MM.1S (cell line): ENCODE data around the gene GSTM2.

ENCODE experiments used
- DNase-seq: peaks from one replicate; pipeline ENCODE4 v3.0.0-alpha.2; 2015
- H2AFZ ChIP-seq: fragments of 300-600 bp; sonication (generic); 2 replicates; pipeline ENCODE4 v1.6.0; 2016; ENCODE audit warnings: antibody characterized with exemption, low read length
- H3F3A ChIP-seq: fragments of 300-600 bp; sonication (generic); 2 replicates; pipeline ENCODE4 v1.6.1; 2016; ENCODE audit warnings: mild to moderate bottlenecking, antibody characterized with exemption, low read length, moderate library complexity, mixed read lengths; ENCODE audit not compliant: insufficient read depth
- H3K27ac ChIP-seq: fragments of 300-600 bp; sonication (generic); 2 replicates; pipeline ENCODE4 v1.5.1; 2016; ENCODE audit warnings: mild to moderate bottlenecking, low read length
- H3K27me3 ChIP-seq: fragments of 300-600 bp; sonication (generic); replicated peaks from 2 replicates; pipeline ENCODE4 v1.6.0; 2016; ENCODE audit warnings: low read length; ENCODE audit not compliant: insufficient read depth
- H3K36me3 ChIP-seq: fragments of 300-600 bp; sonication (generic); replicated peaks from 2 replicates; pipeline ENCODE4 v1.6.1; 2016; ENCODE audit warnings: mild to moderate bottlenecking, low read length, mixed read lengths; ENCODE audit not compliant: insufficient read depth
- H3K4me1 ChIP-seq: fragments of 300-600 bp; sonication (generic); 2 replicates; pipeline ENCODE4 v1.6.1; 2016; ENCODE audit warnings: low read length, mixed read lengths
- H3K4me2 ChIP-seq: fragments of 300-600 bp; sonication (generic); 2 replicates; pipeline ENCODE4 v1.6.0; 2016; ENCODE audit warnings: low read depth, low read length
- H3K4me3 ChIP-seq: fragments of 300-600 bp; sonication (generic); 2 replicates; pipeline ENCODE4 v1.5.1; 2016; ENCODE audit warnings: low read length, mixed read lengths
- H3K79me2 ChIP-seq: fragments of 300-600 bp; sonication (generic); 2 replicates; pipeline ENCODE4 v1.6.1; 2016; ENCODE audit warnings: mixed run types, low read length, mixed read lengths
- H3K9ac ChIP-seq: fragments of 300-600 bp; sonication (generic); 2 replicates; pipeline ENCODE4 v1.6.1; 2016; ENCODE audit warnings: low read length, mixed read lengths
- H3K9me2 ChIP-seq: fragments of 300-600 bp; sonication (generic); replicated peaks from 2 replicates; pipeline ENCODE4 v1.6.1; 2016; ENCODE audit warnings: mild to moderate bottlenecking, low read length, mixed read lengths; ENCODE audit not compliant: insufficient read depth
- H3K9me3 ChIP-seq: fragments of 300-600 bp; sonication (generic); replicated peaks from 2 replicates; pipeline ENCODE4 v1.6.1; 2016; ENCODE audit warnings: mild to moderate bottlenecking, low read length, mixed read lengths; ENCODE audit not compliant: insufficient read depth
- H4K20me1 ChIP-seq: fragments of 300-600 bp; sonication (generic); 2 replicates; pipeline ENCODE4 v1.6.1; 2016; ENCODE audit warnings: mild to moderate bottlenecking, low read length, moderate library complexity, mixed read lengths; ENCODE audit not compliant: insufficient read depth
- CTCF ChIP-seq: fragments of 300-600 bp; sonication (generic); IDR thresholded peaks from 2 replicates; pipeline ENCODE4 v1.5.1; 2016; ENCODE audit warnings: antibody characterized with exemption, low read length, mixed read lengths
- EZH2 ChIP-seq: fragments of 300-600 bp; sonication (generic); optimal IDR thresholded peaks from 2 replicates; pipeline ENCODE3; 2017; ENCODE audit warnings: low read depth, mild to moderate bottlenecking, antibody characterized with exemption, low read length, mixed read lengths
- EZH2phosphoT487 ChIP-seq: fragments of 300-600 bp; sonication (generic); IDR thresholded peaks from 2 replicates; pipeline ENCODE4 v1.6.1; 2018; ENCODE audit warnings: antibody characterized with exemption, low read length

GSTM2 gene

GRCh38 chr1:109640285-109640865 lies 27.5 kb upstream of the GSTM2 start:
- Histone ChIP-seq H3K9me2 (no peaks in the 10 kb centered on the region), H3K27me3 (no peaks in the 10 kb centered on the region), H3K27ac (no peak overlapping the region), H3K9ac (no peak overlapping the region), H3K4me1 (peaks cover 13% of the 10 kb centered on the region), H4K20me1 (no peaks in the 10 kb centered on the region), H3K36me3 (no peaks in the 10 kb centered on the region), H3K79me2 (no peaks in the 10 kb centered on the region), H3K4me2 (no peak overlapping the region), H3K9me3 (no peaks in the 10 kb centered on the region), H3F3A (no peaks in the 10 kb centered on the region), H3K4me3 (no peak overlapping the region), H2AFZ (0 out of 2 replicates have a peak overlapping the region, but pooled peaks have one; percentile 27)
- TF ChIP-seq CTCF (peak; percentile 74), EZH2phosphoT487 (no peak)
- peak; percentile 60 for DNase-seq

GRCh38 chr1:109641078-109641740 lies 26.6 kb upstream of the GSTM2 start:
- Histone ChIP-seq H2AFZ (no peak overlapping the region), H3K27ac (no peak overlapping the region)
- no peak for DNase-seq

GRCh38 chr1:109641861-109642260 lies 26.0 kb upstream of the GSTM2 start:
- Histone ChIP-seq H3K9me3 (no peaks in the 10 kb centered on the region), H3K4me3 (no peak overlapping the region), H3K9me2 (no peaks in the 10 kb centered on the region), H2AFZ (no peak overlapping the region), H3K36me3 (no peaks in the 10 kb centered on the region), H3K27ac (no peak overlapping the region), H3K79me2 (no peaks in the 10 kb centered on the region), H4K20me1 (no peaks in the 10 kb centered on the region), H3K9ac (no peak overlapping the region), H3K4me2 (no peak overlapping the region), H3K4me1 (0 out of 2 replicates have a peak, but pooled peaks cover 3% of the 10 kb centered on the region), H3K27me3 (no peaks in the 10 kb centered on the region), H3F3A (no peaks in the 10 kb centered on the region)
- no peak for DNase-seq
- TF ChIP-seq EZH2 (no peak), EZH2phosphoT487 (no peak), CTCF (no peak)

More at GRCh38 chr1:109641078-109641740, 26.6 kb upstream of the GSTM2 start:
- no peak overlapping the region for H3K4me2 ChIP-seq
- TF ChIP-seq CTCF (no peak), EZH2phosphoT487 (no peak), EZH2 (no peak)
- H4K20me1 ChIP-seq, result no peaks in the 10 kb centered on the region
- no peaks in the 10 kb centered on the region for H3K9me2 ChIP-seq
- H3K9ac ChIP-seq, result no peak overlapping the region
- no peaks in the 10 kb centered on the region for H3F3A ChIP-seq
- H3K4me3 ChIP-seq, result no peak overlapping the region
- H3K9me3 ChIP-seq, result no peaks in the 10 kb centered on the region
- no peaks in the 10 kb centered on the region for H3K27me3 ChIP-seq
- peaks cover 5% of the 10 kb centered on the region; the same call in 1 of the 2 replicates for H3K4me1 ChIP-seq
- H3K36me3 ChIP-seq, result no peaks in the 10 kb centered on the region
- H3K79me2 ChIP-seq, result no peaks in the 10 kb centered on the region
